Lower leg skin (tissue), 3 donors: Measurements from ENCODE around the gene SCN3A.

Experiments used
- POLR2A ChIP-seq, 2 donors: fragments of 450-650 bp; IDR thresholded peaks; one replicate each; pipeline ENCODE4 v1.6.1; 2016 to 2017; ENCODE audit warnings: antibody characterized with exemption in 2 of 2, mild to moderate bottlenecking in 1 of 2, moderate library complexity in 1 of 2
- TF ChIP-seq, protein P1 (sequence below), 3 donors: fragments of 450-650 bp; IDR thresholded peaks; one replicate each; pipeline ENCODE4 v1.5.1; 2016; ENCODE audit warnings: antibody characterized with exemption in 3 of 3, mild to moderate bottlenecking in 3 of 3, moderate library complexity in 2 of 3

DNA sequence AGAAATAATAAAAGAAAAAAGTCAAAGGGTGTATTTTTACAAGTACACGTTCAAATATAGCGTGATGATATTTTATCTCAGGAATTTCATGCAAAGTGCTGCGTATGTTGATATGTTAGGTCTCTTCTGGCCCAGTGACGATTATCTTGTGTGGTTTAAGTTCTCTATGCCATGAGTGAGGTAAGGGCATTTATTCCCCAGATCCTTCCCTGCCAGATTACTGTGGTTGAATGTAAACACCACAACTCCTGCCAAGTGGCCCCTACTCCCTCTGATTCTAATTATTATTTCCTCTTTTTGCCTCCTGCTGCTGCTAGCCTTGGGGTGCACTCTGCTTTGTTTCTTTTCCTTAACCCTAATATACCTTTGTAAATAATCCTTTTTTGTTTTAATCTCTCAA lies 47.5 kb upstream of the SCN3A start:
- TF ChIP-seq, protein P1, sequence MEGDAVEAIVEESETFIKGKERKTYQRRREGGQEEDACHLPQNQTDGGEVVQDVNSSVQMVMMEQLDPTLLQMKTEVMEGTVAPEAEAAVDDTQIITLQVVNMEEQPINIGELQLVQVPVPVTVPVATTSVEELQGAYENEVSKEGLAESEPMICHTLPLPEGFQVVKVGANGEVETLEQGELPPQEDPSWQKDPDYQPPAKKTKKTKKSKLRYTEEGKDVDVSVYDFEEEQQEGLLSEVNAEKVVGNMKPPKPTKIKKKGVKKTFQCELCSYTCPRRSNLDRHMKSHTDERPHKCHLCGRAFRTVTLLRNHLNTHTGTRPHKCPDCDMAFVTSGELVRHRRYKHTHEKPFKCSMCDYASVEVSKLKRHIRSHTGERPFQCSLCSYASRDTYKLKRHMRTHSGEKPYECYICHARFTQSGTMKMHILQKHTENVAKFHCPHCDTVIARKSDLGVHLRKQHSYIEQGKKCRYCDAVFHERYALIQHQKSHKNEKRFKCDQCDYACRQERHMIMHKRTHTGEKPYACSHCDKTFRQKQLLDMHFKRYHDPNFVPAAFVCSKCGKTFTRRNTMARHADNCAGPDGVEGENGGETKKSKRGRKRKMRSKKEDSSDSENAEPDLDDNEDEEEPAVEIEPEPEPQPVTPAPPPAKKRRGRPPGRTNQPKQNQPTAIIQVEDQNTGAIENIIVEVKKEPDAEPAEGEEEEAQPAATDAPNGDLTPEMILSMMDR (IDR thresholded peaks at IDR 0.05) = no peak
- TF ChIP-seq POLR2A (IDR thresholded peaks at IDR 0.05) = no peak
